Stimulated activated naive B cell treated with anti-CD40 and anti-IgM and Interleukin-4, amounts not matched to agents 10 μg/mL and 1 μg/mL and 100 μg/mL, for 72 hours (primary cell): ENCODE measurements around the gene HSF2BP.
"Not testable (repeated sequence)": the region's sequence is repeated elsewhere in the genome, so short reads cannot be mapped to it uniquely, and the experiment has no call there.

Experiments used
- ATAC-seq, 2 donors: fragments of 150-1000 bp; cut with Tn5 transposase; replicated peaks; 2 replicates each; pipeline ENCODE4 v1.10.0; 2021; ENCODE audit warnings: moderate library complexity in 1 of 2
- DNase-seq: peaks from one replicate; pipeline ENCODE4 v3.0.0; 2021
- H3K27ac Mint-ChIP-seq: one replicate; pipeline ENCODE4 v1.8.0; 2022; ENCODE audit warnings: mild to moderate bottlenecking, mixed read lengths
- H3K27me3 Mint-ChIP-seq, 2 donors: one replicate each; pipeline ENCODE4 v1.8.0; 2022; ENCODE audit warnings: mixed read lengths in 2 of 2
- H3K36me3 Mint-ChIP-seq, 2 donors: one replicate each; pipeline ENCODE4 v1.8.0; 2022; ENCODE audit warnings: mixed read lengths in 2 of 2, mild to moderate bottlenecking in 1 of 2
- H3K4me1 Mint-ChIP-seq, 2 donors: one replicate each; pipeline ENCODE4 v1.8.0; 2022; ENCODE audit warnings: mixed read lengths in 2 of 2, mild to moderate bottlenecking in 1 of 2
- H3K4me3 Mint-ChIP-seq, 2 donors: one replicate each; pipeline ENCODE4 v1.8.0; 2022; ENCODE audit warnings: mild to moderate bottlenecking in 2 of 2, mixed read lengths in 2 of 2, moderate library complexity in 1 of 2
- H3K9me3 Mint-ChIP-seq, 2 donors: one replicate each; pipeline ENCODE4 v1.8.0; 2022; ENCODE audit warnings: mixed read lengths in 2 of 2, mild to moderate bottlenecking in 1 of 2

Gene HSF2BP

DNA sequence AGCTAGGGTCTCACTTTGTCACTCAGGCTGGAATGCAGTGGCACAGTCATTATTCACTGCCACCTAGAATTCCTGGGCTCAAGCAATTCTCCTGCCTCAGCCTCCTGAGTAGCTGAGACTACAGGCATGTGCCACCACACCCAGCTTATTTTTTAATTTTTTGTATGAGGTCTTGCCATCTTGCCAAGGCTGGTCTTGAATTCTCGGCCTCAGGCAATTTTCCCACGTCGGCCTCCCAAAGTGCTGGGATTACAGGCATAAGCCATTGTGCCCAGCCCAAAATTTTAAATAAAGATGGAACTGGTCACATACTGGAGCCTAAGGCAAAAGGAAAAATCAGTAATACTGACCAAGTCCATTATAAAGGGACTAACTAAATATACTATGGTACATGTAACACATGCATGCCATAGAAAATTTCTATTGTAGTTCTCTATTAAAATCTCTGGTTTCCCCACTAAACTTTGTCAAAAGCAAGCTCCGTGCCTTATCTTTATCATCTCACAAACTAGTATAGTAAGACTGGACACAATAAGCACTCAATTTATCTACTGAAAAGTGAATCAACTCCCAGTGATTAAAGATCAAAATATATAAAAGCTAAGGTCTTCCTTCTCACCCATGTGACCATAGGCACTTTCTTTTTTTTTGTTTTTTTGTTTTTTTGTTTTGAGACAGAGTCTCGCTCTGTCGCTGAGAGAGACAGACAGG, 61.6 kb downstream of the HSF2BP start:
- no peak overlapping the region for H3K27ac Mint-ChIP-seq
- DNase-seq (no peak), ATAC-seq (no peak)
- H3K4me1 Mint-ChIP-seq: peaks cover 2 to 31% of the 10 kb centered on the region in 2 donors
- peaks cover 0 to 1% of the 10 kb centered on the region in 2 donors for H3K36me3 Mint-ChIP-seq
- no peak overlapping the region for H3K4me3 Mint-ChIP-seq
- H3K9me3 Mint-ChIP-seq: peaks cover 0 to 1% of the 10 kb centered on the region in 2 donors
- H3K27me3 Mint-ChIP-seq: no peaks in the 10 kb centered on the region

DNA sequence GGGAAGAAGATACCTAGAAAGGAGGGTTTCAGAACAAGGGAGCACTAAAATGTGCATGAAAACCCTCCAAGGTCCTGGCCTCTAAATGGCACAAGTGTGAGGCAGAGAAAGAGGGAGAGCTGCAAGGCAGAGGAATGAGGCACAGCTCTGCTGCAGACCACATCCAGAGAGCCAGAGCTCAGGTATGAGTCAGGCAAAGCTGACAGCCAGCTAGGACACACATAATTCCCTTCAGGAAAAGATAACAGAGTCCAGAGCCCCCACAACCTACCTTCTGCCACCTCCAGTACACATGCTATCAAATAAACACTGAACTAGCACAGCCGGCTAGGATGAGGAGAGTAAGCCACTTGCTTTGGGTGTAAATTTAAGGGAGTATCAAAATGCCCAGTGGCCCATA, 62.2 kb downstream of the HSF2BP start:
- Mint-ChIP-seq H3K27me3 (no peaks in the 10 kb centered on the region), H3K9me3 (peaks cover 0 to 1% of the 10 kb centered on the region in 2 donors), H3K27ac (no peak overlapping the region), H3K4me3 (no peak overlapping the region), H3K4me1 (peaks cover 2 to 28% of the 10 kb centered on the region in 2 donors), H3K36me3 (peaks cover 0 to 1% of the 10 kb centered on the region in 2 donors)
- DNase-seq (no peak), ATAC-seq (no peak)

GRCh38 chr21:43596616-43597015, 62.7 kb downstream of the HSF2BP start:
- Mint-ChIP-seq H3K9me3 (peaks cover 0 to 1% of the 10 kb centered on the region in 2 donors), H3K27me3 (no peaks in the 10 kb centered on the region), H3K4me3 (no peak overlapping the region), H3K27ac (no peak overlapping the region), H3K4me1 (peaks cover 2 to 26% of the 10 kb centered on the region in 2 donors), H3K36me3 (peaks cover 0 to 1% of the 10 kb centered on the region in 2 donors)
- DNase-seq (no peak), ATAC-seq (no peak)

- not testable (repeated sequence) for H3K27ac Mint-ChIP-seq, ATAC-seq, H3K36me3 Mint-ChIP-seq, H3K9me3 Mint-ChIP-seq, H3K27me3 Mint-ChIP-seq, DNase-seq, H3K4me3 Mint-ChIP-seq
- peaks cover 2 to 22% of the 10 kb centered on the region in 2 donors for H3K4me1 Mint-ChIP-seq
Measured at GRCh38 chr21:43595769-43596168, 63.5 kb downstream of the HSF2BP start.

DNA sequence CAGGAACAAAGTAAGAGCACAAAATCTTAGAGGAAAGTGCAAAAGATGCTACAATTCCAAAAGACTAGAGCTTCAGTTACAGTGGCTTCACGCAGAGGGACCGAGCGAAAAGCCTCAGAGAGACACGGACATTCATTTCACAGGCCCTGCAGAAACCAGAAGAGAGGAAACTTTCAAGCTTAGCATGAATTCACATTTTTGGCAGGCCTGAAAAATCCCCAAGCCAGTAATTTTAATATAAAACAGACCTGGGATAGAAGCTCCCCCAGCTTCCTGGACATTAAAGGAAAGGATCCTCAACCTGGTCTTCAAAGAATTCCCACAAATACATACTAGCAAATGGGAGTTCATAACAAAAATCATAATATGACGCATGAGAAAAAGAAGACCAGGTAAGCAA, 66.2 kb downstream of the HSF2BP start:
- H3K36me3 Mint-ChIP-seq: peaks cover 0 to 1% of the 10 kb centered on the region in 2 donors
- no peak overlapping the region for H3K27ac Mint-ChIP-seq
- H3K4me1 Mint-ChIP-seq: peaks cover 0 to 10% of the 10 kb centered on the region in 2 donors
- H3K9me3 Mint-ChIP-seq: peaks cover 0 to 1% of the 10 kb centered on the region in 2 donors
- no peaks in the 10 kb centered on the region for H3K27me3 Mint-ChIP-seq
- no peak overlapping the region for H3K4me3 Mint-ChIP-seq
- DNase-seq (no peak), ATAC-seq (no peak)

DNA sequence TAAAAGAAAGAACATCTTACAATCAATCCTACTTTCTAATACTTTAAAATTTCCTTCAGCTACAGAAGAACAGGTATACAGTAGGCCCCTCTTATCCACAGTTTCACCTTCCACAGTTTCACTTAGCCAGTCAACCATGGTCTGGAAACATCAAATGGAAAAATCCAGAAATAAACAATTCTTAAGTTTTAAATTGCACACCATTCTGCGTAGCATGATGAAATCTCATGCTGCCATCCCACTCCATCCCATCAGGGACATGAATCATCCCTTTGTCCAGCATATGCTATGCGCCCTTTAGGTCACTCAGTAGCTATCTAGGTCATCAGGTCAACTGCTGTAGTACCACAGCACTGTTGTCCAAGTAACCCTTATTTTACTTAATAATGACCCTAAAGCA, 67.7 kb downstream of the HSF2BP start:
- DNase-seq: no peak
- Mint-ChIP-seq H3K36me3 (peaks cover 0 to 1% of the 10 kb centered on the region in 2 donors), H3K9me3 (peaks cover 0 to 1% of the 10 kb centered on the region in 2 donors), H3K4me3 (no peak overlapping the region), H3K27me3 (no peaks in the 10 kb centered on the region), H3K27ac (no peak overlapping the region), H3K4me1 (peaks cover 0 to 4% of the 10 kb centered on the region in 2 donors)
- ATAC-seq: no peak

DNA sequence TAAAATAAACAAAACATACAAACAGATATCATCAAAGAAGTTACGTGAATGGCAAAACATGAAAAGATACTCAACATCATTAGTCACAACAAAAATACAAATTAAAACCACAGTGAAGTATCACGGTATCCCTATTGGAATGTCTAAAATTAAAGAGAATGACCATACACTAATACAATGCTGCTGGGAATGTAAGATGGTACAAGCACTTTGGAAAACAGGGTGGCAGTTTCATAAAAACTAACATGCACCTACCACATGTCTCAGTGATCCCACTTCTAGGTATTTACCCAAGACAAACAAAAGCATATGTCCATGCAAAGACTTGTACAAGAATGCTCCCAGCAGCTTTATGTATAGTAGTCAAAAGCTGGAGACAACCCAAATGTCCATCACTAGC, 69.1 kb downstream of the HSF2BP start:
- no peaks in the 10 kb centered on the region for H3K4me1 Mint-ChIP-seq
- no peak for DNase-seq
- H3K9me3 Mint-ChIP-seq: peaks cover 0 to 1% of the 10 kb centered on the region in 2 donors
- H3K27me3 Mint-ChIP-seq: peaks cover 0 to 9% of the 10 kb centered on the region in 2 donors
- H3K36me3 Mint-ChIP-seq: peaks cover 0 to 1% of the 10 kb centered on the region in 2 donors
- H3K4me3 Mint-ChIP-seq: no peak overlapping the region
- no peak for ATAC-seq
- H3K27ac Mint-ChIP-seq: no peak overlapping the region

DNA sequence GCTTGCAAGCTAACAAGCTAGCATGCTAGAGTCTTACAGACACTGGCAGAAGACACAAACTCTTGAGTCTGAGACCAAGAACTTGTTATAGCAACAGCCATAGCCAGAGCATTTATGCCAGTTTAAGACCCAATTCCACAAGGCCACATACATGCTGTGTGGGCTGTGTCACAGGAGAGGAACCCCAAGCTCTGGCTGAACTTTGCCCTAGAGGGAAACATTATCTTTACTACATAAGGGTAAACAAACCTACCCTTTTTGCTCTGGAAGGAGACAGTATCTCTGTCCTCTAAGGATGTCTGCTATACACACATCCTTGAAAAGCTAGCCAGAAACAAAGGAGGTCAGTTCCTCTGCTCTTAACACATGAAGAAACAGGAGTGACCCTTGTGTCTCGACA, 70.3 kb downstream of the HSF2BP start:
- Mint-ChIP-seq H3K4me1 (no peaks in the 10 kb centered on the region), H3K4me3 (no peak overlapping the region), H3K27me3 (peaks cover 0 to 11% of the 10 kb centered on the region in 2 donors), H3K9me3 (no peaks in the 10 kb centered on the region), H3K36me3 (no peaks in the 10 kb centered on the region), H3K27ac (no peak overlapping the region)
- no peak for ATAC-seq
- DNase-seq: no peak

GRCh38 chr21:43585924-43586413, 73.3 kb downstream of the HSF2BP start:
- DNase-seq (no peak), ATAC-seq (no peak)
- no peaks in the 10 kb centered on the region for H3K9me3 Mint-ChIP-seq
- H3K27me3 Mint-ChIP-seq: peaks cover 5 to 11% of the 10 kb centered on the region in 2 donors
- H3K27ac Mint-ChIP-seq: no peak overlapping the region
- no peaks in the 10 kb centered on the region for H3K4me1 Mint-ChIP-seq
- H3K36me3 Mint-ChIP-seq: no peaks in the 10 kb centered on the region
- H3K4me3 Mint-ChIP-seq: no peak overlapping the region

- H3K36me3 Mint-ChIP-seq: no peaks in the 10 kb centered on the region
- no peaks in the 10 kb centered on the region for H3K4me1 Mint-ChIP-seq
- H3K4me3 Mint-ChIP-seq: no peak overlapping the region
- no peak for ATAC-seq
- no peaks in the 10 kb centered on the region for H3K9me3 Mint-ChIP-seq
- no peak overlapping the region for H3K27ac Mint-ChIP-seq
- DNase-seq: no peak
- peaks cover 5 to 11% of the 10 kb centered on the region in 2 donors for H3K27me3 Mint-ChIP-seq
Measured at GRCh38 chr21:43585514-43585913, 73.8 kb downstream of the HSF2BP start.

GRCh38 chr21:43581453-43581852, 77.8 kb downstream of the HSF2BP start:
- Mint-ChIP-seq H3K9me3 (no peaks in the 10 kb centered on the region), H3K27ac (no peak overlapping the region)

GRCh38 chr21:43578677-43579303, 80.5 kb downstream of the HSF2BP start:
- Mint-ChIP-seq H3K27me3 (peaks cover 13% of the 10 kb centered on the region in 2 donors), H3K4me1 (peaks cover 4 to 6% of the 10 kb centered on the region in 2 donors), H3K27ac (no peak overlapping the region), H3K9me3 (no peaks in the 10 kb centered on the region), H3K4me3 (no peak overlapping the region), H3K36me3 (peaks cover 1 to 3% of the 10 kb centered on the region in 2 donors)
- ATAC-seq (no peak), DNase-seq (no peak)

More at GRCh38 chr21:43581453-43581852, 77.8 kb downstream of the HSF2BP start:
- no peaks in the 10 kb centered on the region for H3K4me1 Mint-ChIP-seq
- H3K27me3 Mint-ChIP-seq: peaks cover 8 to 11% of the 10 kb centered on the region in 2 donors
- no peaks in the 10 kb centered on the region for H3K36me3 Mint-ChIP-seq
- DNase-seq: no peak
- H3K4me3 Mint-ChIP-seq: no peak overlapping the region
- ATAC-seq: no peak

GRCh38 chr21:43575473-43575844, 83.8 kb downstream of the HSF2BP start:
- Mint-ChIP-seq H3K4me3 (no peak overlapping the region), H3K27ac (no peak overlapping the region), H3K4me1 (peaks cover 4 to 6% of the 10 kb centered on the region in 2 donors), H3K27me3 (peaks cover 8 to 16% of the 10 kb centered on the region in 2 donors), H3K9me3 (no peaks in the 10 kb centered on the region), H3K36me3 (peaks cover 1 to 3% of the 10 kb centered on the region in 2 donors)
- ATAC-seq (no peak), DNase-seq (no peak)

DNA sequence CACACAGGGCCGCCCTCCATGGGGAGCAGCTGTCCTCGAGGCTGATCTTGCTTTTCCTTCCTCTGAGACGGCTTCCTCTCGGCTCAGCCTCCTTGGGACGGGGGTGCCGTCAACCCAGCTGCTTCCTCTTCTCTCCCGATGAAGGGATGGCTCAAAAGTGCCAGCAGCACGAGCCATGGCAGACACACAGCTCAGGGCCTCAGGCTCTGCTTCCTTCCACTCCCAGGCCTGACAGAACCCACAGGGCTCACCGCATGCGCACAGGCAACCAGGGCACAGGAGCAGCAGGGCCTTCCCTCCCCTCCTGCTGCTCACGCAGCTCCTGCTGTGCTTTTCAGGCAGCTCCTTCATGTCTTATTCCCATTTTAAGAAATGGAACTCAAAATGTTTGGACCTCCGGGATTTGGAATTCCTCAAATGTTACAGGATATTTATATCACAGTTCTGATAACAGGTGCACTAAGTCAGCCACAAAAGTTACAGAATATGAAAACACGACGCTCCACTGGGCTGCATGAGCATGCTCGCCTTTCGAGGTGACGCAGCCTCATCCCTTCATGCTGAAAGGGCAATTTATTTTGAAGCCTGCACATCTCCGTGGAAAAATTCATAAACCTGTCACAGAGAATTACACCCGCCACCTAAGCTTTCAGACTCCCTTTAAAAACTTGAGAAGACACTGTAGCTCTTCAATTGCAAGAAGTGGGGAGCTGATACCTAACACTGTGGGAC, 84.4 kb downstream of the HSF2BP start:
- Mint-ChIP-seq H3K36me3 (peaks cover 1 to 3% of the 10 kb centered on the region in 2 donors), H3K4me3 (no peak overlapping the region), H3K27ac (peak overlapping the region; percentile 86), H3K9me3 (no peaks in the 10 kb centered on the region), H3K4me1 (peaks cover 4 to 6% of the 10 kb centered on the region in 2 donors), H3K27me3 (peaks cover 8 to 16% of the 10 kb centered on the region in 2 donors)
- DNase-seq (no peak), ATAC-seq (peak in 1 of 2 donors; percentile 53)
